Neural cell (in vitro differentiated cells): ENCODE data around the gene RPL27.

Source experiments
- EP300 ChIP-seq: fragments of 450-650 bp; conservative IDR thresholded peaks from 2 replicates; pipeline ENCODE4 v1.6.1; 2014; ENCODE audit warnings: antibody characterized with exemption, mild to moderate bottlenecking, moderate library complexity; ENCODE audit not compliant: poor library complexity, severe bottlenecking
- EZH2 ChIP-seq: fragments of 200-600, 300-800 bp; shearing (Covaris generic), sonication (generic); IDR thresholded peaks from 2 replicates; pipeline ENCODE4 v1.6.1; 2014; ENCODE audit warnings: antibody characterized with exemption, low read length, borderline replicate concordance, mild to moderate bottlenecking; ENCODE audit not compliant: insufficient read depth, poor library complexity, severe bottlenecking
- MXI1 ChIP-seq: fragments of 450-650 bp; conservative IDR thresholded peaks from 2 replicates; pipeline ENCODE4 v1.6.1; 2014; ENCODE audit warnings: antibody characterized with exemption, mild to moderate bottlenecking; ENCODE audit not compliant: poor library complexity, severe bottlenecking
- POLR2AphosphoS5 ChIP-seq: IDR thresholded peaks from 2 replicates; pipeline ENCODE4 v1.6.1; 2012
- RAD21 ChIP-seq: fragments of 450-650 bp; conservative IDR thresholded peaks from 2 replicates; pipeline ENCODE4 v1.6.1; 2014; ENCODE audit warnings: antibody characterized with exemption, mild to moderate bottlenecking, moderate library complexity
- TAF1 ChIP-seq: IDR thresholded peaks from 2 replicates; pipeline ENCODE4 v1.6.1; 2012; ENCODE audit warnings: low read depth
- TF ChIP-seq, protein P1 (sequence below): fragments of 450-650 bp; IDR thresholded peaks from 2 replicates; pipeline ENCODE4 v1.5.1; 2014; ENCODE audit warnings: antibody characterized with exemption, mild to moderate bottlenecking, moderate library complexity; ENCODE audit not compliant: poor library complexity, severe bottlenecking
- TF ChIP-seq, protein P2 (sequence below): IDR thresholded peaks from 2 replicates; pipeline ENCODE4 v1.6.1; 2012; ENCODE audit warnings: borderline replicate concordance

DNA sequence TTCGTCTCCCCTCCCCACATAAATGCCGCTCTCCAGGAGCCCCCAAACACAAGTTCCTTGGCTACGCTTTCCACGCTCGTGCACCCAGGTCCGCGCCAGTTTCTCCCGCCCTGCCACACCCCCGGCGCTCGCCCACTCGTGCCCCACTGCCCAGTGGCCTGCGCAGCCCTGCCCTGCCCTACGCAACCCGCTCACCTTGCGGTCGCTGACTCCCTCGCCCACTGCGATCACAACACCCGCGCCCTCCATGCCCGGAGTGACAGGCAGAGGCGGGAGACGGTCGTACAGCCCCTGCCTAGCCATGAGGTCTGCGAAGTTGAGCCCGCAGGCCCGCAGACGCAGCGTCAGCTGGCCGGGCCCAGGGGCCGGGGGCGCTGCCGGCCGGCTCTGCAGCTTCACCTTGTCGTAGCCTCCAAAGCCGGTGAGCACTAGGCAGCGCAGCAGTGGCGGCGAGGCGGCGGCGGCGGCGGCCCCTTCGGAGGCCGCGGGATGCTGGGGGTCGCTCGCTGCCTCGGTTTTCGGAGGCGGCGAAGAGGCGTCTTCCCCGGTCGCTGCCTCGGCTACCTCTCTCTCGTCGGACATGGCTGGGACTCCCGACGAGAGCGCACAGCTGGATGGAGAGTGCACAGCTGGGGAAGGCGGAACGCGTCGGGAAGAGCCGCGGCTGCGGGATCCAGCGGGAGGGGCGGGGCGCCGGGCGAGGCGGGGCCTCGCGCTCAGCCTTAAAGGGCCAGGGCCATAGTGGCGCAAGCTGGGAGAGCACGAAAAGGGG lies 23.7 kb downstream of the RPL27 start, which contains the start of gene VAT1:
- TF ChIP-seq, protein P1, sequence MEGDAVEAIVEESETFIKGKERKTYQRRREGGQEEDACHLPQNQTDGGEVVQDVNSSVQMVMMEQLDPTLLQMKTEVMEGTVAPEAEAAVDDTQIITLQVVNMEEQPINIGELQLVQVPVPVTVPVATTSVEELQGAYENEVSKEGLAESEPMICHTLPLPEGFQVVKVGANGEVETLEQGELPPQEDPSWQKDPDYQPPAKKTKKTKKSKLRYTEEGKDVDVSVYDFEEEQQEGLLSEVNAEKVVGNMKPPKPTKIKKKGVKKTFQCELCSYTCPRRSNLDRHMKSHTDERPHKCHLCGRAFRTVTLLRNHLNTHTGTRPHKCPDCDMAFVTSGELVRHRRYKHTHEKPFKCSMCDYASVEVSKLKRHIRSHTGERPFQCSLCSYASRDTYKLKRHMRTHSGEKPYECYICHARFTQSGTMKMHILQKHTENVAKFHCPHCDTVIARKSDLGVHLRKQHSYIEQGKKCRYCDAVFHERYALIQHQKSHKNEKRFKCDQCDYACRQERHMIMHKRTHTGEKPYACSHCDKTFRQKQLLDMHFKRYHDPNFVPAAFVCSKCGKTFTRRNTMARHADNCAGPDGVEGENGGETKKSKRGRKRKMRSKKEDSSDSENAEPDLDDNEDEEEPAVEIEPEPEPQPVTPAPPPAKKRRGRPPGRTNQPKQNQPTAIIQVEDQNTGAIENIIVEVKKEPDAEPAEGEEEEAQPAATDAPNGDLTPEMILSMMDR, result no peak
- TF ChIP-seq EP300 (peak; percentile 21), EZH2 (no peak), POLR2AphosphoS5 (peak; percentile 96), RAD21 (peak; percentile 51), MXI1 (peak; percentile 85), TAF1 (peak; percentile 77)
- TF ChIP-seq, protein P2, sequence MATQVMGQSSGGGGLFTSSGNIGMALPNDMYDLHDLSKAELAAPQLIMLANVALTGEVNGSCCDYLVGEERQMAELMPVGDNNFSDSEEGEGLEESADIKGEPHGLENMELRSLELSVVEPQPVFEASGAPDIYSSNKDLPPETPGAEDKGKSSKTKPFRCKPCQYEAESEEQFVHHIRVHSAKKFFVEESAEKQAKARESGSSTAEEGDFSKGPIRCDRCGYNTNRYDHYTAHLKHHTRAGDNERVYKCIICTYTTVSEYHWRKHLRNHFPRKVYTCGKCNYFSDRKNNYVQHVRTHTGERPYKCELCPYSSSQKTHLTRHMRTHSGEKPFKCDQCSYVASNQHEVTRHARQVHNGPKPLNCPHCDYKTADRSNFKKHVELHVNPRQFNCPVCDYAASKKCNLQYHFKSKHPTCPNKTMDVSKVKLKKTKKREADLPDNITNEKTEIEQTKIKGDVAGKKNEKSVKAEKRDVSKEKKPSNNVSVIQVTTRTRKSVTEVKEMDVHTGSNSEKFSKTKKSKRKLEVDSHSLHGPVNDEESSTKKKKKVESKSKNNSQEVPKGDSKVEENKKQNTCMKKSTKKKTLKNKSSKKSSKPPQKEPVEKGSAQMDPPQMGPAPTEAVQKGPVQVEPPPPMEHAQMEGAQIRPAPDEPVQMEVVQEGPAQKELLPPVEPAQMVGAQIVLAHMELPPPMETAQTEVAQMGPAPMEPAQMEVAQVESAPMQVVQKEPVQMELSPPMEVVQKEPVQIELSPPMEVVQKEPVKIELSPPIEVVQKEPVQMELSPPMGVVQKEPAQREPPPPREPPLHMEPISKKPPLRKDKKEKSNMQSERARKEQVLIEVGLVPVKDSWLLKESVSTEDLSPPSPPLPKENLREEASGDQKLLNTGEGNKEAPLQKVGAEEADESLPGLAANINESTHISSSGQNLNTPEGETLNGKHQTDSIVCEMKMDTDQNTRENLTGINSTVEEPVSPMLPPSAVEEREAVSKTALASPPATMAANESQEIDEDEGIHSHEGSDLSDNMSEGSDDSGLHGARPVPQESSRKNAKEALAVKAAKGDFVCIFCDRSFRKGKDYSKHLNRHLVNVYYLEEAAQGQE, result peak; percentile 92
